ENCODE data around the gene DPH5.

DPH5 gene

GRCh38 chr1:101022294-101022693, 3.3 kb downstream of the DPH5 start:
- peaks cover 34% of the 10 kb centered on the region for H3K4me1 Mint-ChIP-seq (ENCODE audit: low read depth)
- H3K36me3 Mint-ChIP-seq (ENCODE audit: low read depth), result peaks cover 64% of the 10 kb centered on the region
- H3K27me3 Mint-ChIP-seq (ENCODE audit: low read depth), result no peaks in the 10 kb centered on the region
- H3K9me3 Mint-ChIP-seq, result peaks cover 2% of the 10 kb centered on the region
- H3K27ac Mint-ChIP-seq, result no peak overlapping the region
- no peak for DNase-seq (ENCODE audit: low spot score)
- H3K4me3 Mint-ChIP-seq, result no peak overlapping the region

- peaks cover 9% of the 10 kb centered on the region for H3K9me3 Mint-ChIP-seq
- no peak overlapping the region for H3K4me3 Mint-ChIP-seq
- H3K27me3 Mint-ChIP-seq (ENCODE audit: low read depth), result no peaks in the 10 kb centered on the region
- H3K36me3 Mint-ChIP-seq (ENCODE audit: low read depth), result peaks cover 75% of the 10 kb centered on the region
- DNase-seq (ENCODE audit: low spot score), result no peak
- peaks cover 20% of the 10 kb centered on the region for H3K4me1 Mint-ChIP-seq (ENCODE audit: low read depth)
- H3K27ac Mint-ChIP-seq, result no peak overlapping the region
Measured at GRCh38 chr1:101017448-101017847, 8.1 kb downstream of the DPH5 start.

DNA sequence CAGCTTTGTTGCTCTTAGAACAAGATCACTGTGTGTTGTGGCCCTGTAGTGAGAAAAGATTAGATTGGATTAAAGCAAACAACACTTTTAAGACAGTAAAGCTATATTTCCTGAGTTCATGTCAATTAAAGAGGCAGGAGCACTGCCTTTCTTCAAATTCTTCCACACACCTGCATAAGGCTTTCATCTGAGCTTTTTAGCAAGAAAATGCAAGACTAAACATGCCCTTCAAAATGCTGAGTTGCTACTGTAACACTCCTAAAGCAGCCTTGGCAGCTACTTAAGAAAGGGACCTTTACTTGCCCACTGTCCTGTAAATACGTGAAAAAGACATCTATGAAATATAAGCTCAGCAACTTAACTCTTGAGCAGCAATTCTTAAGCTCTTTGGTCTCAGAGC, 11.8 kb downstream of the DPH5 start:
- Mint-ChIP-seq H3K27me3 (ENCODE audit: low read depth) (no peaks in the 10 kb centered on the region), H3K4me1 (ENCODE audit: low read depth) (peaks cover 10% of the 10 kb centered on the region), H3K27ac (no peak overlapping the region), H3K4me3 (no peak overlapping the region), H3K36me3 (ENCODE audit: low read depth) (peaks cover 75% of the 10 kb centered on the region), H3K9me3 (peaks cover 14% of the 10 kb centered on the region)
- no peak for DNase-seq (ENCODE audit: low spot score)

DNA sequence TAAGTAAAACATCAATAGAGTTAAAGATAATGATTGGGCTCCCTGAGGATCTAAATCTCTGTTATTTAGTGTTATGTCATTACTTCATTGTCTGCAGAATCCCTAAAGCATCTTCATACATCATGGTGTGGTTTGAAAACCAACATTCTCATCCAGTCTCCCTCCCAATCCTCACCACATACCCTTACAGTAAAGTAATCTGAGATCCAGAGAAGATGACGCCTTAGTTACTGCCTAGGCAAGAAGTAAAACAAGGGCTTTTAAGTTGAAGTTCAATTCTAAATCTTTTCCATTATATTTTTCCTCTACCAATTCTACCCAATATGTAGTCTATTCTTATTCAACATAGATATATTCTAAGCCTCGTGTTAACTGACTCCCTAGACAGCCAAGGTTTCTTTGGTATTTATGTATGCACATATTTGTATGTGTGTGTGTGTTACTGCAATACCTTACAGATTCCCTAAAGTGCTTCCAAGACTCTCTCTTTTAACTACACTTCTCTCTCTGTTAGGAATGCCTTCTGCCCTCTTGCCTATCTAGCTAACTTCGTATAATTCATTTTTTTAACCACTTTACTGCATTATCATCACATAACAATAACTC, 17.3 kb downstream of the DPH5 start:
- no peak overlapping the region for H3K4me3 Mint-ChIP-seq
- peaks cover 61% of the 10 kb centered on the region for H3K36me3 Mint-ChIP-seq (ENCODE audit: low read depth)
- H3K27ac Mint-ChIP-seq, result no peak overlapping the region
- H3K4me1 Mint-ChIP-seq (ENCODE audit: low read depth), result peaks cover 43% of the 10 kb centered on the region
- H3K27me3 Mint-ChIP-seq (ENCODE audit: low read depth), result no peaks in the 10 kb centered on the region
- H3K9me3 Mint-ChIP-seq, result peaks cover 12% of the 10 kb centered on the region
- DNase-seq (ENCODE audit: low spot score), result no peak

- H3K4me3 Mint-ChIP-seq, result peak overlapping the region; percentile 41
- DNase-seq (ENCODE audit: low spot score), result no peak
- H3K9me3 Mint-ChIP-seq, result peaks cover 12% of the 10 kb centered on the region
- no peaks in the 10 kb centered on the region for H3K27me3 Mint-ChIP-seq (ENCODE audit: low read depth)
- peaks cover 54% of the 10 kb centered on the region for H3K4me1 Mint-ChIP-seq (ENCODE audit: low read depth)
- peak overlapping the region; percentile 42 for H3K27ac Mint-ChIP-seq
- H3K36me3 Mint-ChIP-seq (ENCODE audit: low read depth), result peaks cover 58% of the 10 kb centered on the region
Measured at GRCh38 chr1:101006553-101006952, 19.0 kb downstream of the DPH5 start.

DNA sequence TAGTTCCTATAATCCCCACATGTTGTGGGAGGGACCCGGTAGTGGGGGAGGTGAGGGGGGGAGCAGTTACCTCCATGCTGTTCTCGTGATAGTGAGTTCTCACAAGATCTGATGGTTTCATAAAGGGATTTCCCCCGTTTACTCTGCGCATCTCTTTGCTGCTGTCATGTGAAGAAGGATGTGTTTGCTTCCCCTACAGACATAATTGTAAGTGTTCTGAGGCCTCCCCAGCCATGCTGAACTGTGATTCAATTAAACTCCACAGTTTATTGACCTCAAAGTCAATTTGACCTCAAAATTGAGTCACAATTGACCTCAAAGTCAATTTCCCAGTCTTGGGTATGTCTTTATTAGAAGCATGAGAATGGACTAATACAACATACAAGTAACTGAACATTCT, 19.7 kb downstream of the DPH5 start:
- Mint-ChIP-seq H3K36me3 (ENCODE audit: low read depth) (peaks cover 59% of the 10 kb centered on the region), H3K9me3 (peaks cover 12% of the 10 kb centered on the region), H3K27ac (peak overlapping the region; percentile 42), H3K4me3 (peak overlapping the region; percentile 47), H3K4me1 (ENCODE audit: low read depth) (peaks cover 56% of the 10 kb centered on the region), H3K27me3 (ENCODE audit: low read depth) (no peaks in the 10 kb centered on the region)
- DNase-seq (ENCODE audit: low spot score), result no peak

- H3K4me1 Mint-ChIP-seq (ENCODE audit: low read depth), result peaks cover 60% of the 10 kb centered on the region
- H3K27ac Mint-ChIP-seq, result peak overlapping the region; percentile 80
- peak overlapping the region; percentile 56 for H3K4me3 Mint-ChIP-seq
- no peak for DNase-seq (ENCODE audit: low spot score)
- no peaks in the 10 kb centered on the region for H3K27me3 Mint-ChIP-seq (ENCODE audit: low read depth)
- peaks cover 12% of the 10 kb centered on the region for H3K9me3 Mint-ChIP-seq
- H3K36me3 Mint-ChIP-seq (ENCODE audit: low read depth), result peaks cover 60% of the 10 kb centered on the region
Measured at GRCh38 chr1:101005183-101005582, 20.4 kb downstream of the DPH5 start.

DNA sequence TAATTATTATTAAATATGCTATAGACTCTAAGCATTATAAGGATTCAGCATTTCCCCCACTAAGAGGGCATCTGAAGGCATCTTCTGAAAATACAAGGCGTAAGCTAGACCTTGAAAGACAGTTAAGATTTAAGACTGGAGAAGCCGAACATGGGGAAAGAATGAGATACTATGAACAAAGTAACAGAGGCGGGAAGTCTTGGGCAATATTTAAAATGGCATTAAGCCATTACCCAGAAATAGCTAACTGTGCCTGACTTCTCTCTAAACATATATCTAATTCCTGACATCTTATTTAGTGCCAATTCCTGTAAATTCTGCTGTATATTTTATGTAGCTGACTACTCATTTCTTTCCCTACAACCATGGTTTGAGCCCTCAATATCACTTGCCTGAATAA, 20.9 kb downstream of the DPH5 start:
- no peak overlapping the region for H3K27ac Mint-ChIP-seq
- H3K4me1 Mint-ChIP-seq (ENCODE audit: low read depth), result peaks cover 61% of the 10 kb centered on the region
- no peak for DNase-seq (ENCODE audit: low spot score)
- H3K4me3 Mint-ChIP-seq, result no peak overlapping the region
- H3K36me3 Mint-ChIP-seq (ENCODE audit: low read depth), result peaks cover 60% of the 10 kb centered on the region
- no peaks in the 10 kb centered on the region for H3K27me3 Mint-ChIP-seq (ENCODE audit: low read depth)
- H3K9me3 Mint-ChIP-seq, result peaks cover 11% of the 10 kb centered on the region

- no peak overlapping the region for H3K4me3 Mint-ChIP-seq
- DNase-seq (ENCODE audit: low spot score), result no peak
- no peak overlapping the region for H3K27ac Mint-ChIP-seq
- H3K36me3 Mint-ChIP-seq (ENCODE audit: low read depth), result peaks cover 55% of the 10 kb centered on the region
- peaks cover 59% of the 10 kb centered on the region for H3K4me1 Mint-ChIP-seq (ENCODE audit: low read depth)
- H3K9me3 Mint-ChIP-seq, result peaks cover 8% of the 10 kb centered on the region
- H3K27me3 Mint-ChIP-seq (ENCODE audit: low read depth), result no peaks in the 10 kb centered on the region
Measured at GRCh38 chr1:101004061-101004460, 21.5 kb downstream of the DPH5 start.

DNA sequence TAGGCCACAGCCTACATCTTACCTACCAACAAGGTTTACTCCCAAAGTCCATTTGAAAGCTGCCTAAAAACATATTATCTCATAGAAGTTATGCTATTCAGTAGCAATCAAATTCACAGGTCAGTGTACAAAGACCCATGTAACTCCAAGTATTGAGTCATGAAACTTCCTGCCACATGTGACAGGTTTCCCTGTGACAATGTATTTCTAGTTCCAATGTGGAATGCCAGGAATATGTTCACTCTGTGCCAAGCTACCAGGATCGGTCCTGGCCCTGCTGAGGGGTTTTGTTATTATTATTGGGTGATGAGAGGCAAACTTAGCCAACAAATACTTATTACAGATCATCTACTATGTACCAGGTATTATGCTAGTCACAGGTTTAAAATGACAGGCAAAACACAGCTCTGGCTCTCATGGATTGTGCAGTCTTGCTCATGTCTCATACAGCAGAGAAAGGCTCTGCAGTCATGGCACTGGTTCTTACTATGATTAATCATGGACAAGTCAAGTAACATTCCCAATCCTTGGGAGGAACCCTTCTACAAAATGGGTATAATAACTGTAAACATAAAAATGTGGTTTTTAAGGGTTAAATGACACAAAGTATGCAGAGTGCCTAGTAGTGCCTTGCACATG, 22.5 kb downstream of the DPH5 start:
- Mint-ChIP-seq H3K36me3 (ENCODE audit: low read depth) (peaks cover 53% of the 10 kb centered on the region), H3K27ac (no peak overlapping the region)

DNA sequence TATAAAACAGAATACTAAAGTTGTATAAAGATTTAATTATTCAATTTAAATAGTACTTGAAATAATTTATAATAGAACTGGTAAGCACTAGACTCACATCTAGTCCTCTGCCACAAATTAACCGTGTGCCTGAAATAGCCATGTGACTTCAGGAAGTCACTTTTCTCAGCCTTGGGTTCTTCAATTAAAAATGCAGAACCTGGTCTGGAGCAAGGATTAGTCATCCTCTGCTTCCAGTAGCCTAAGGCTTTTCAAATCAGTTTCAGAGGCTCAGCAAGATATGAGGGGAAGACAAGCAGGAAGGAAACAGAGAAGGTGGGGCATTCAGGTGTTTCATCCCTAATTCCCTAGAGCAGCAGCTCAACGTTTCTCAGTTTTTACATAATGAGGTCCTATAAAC, 23.0 kb downstream of the DPH5 start:
- no peak overlapping the region for H3K27ac Mint-ChIP-seq

More for the DNA sequence above, 22.5 kb downstream of the DPH5 start:
- H3K27me3 Mint-ChIP-seq (ENCODE audit: low read depth), result no peaks in the 10 kb centered on the region
- peaks cover 8% of the 10 kb centered on the region for H3K9me3 Mint-ChIP-seq
- H3K4me1 Mint-ChIP-seq (ENCODE audit: low read depth), result peaks cover 50% of the 10 kb centered on the region
- H3K4me3 Mint-ChIP-seq, result no peak overlapping the region
- no peak for DNase-seq (ENCODE audit: low spot score)

DNA sequence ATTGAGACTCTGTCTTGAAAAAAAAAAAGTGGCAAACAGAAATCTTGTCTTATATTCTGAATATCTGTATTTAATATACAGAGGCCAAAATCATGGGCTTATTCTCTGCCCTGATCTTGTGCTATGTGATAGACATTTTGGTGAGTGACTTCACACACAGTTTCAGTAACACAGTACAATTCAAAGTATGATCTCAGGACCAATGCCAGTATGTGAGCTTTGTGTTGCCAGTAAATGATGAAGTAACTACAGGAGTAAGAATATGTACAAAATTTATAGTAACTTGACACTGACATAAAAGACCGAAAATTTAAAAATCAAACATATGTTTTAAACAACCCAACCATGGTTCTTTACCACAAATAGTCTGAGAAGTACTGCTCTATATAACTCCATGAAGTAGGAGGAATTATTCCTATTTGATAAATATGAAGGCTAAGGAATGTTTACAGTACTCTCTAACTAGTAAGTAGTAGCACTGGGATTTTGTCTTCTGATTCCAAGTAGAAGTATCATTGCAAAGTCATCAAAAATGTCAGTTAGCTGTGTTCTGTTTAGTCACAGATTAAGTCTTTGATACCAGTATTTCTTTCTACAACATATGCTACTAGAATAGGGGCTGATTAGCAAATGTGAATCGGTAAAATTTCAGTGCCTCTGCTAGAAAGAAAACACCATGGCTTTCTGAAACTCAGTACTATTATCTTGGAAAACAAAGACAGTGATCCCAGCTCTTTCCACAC, 25.3 kb downstream of the DPH5 start:
- H3K27me3 Mint-ChIP-seq (ENCODE audit: low read depth), result no peaks in the 10 kb centered on the region

More for the DNA sequence above, 23.0 kb downstream of the DPH5 start:
- Mint-ChIP-seq H3K27me3 (ENCODE audit: low read depth) (no peaks in the 10 kb centered on the region), H3K9me3 (peaks cover 8% of the 10 kb centered on the region), H3K4me3 (no peak overlapping the region), H3K36me3 (ENCODE audit: low read depth) (peaks cover 53% of the 10 kb centered on the region), H3K4me1 (ENCODE audit: low read depth) (peaks cover 46% of the 10 kb centered on the region)
- no peak for DNase-seq (ENCODE audit: low spot score)

GRCh38 chr1:100998426-100998825, 27.2 kb downstream of the DPH5 start:
- H3K36me3 Mint-ChIP-seq (ENCODE audit: low read depth), result peaks cover 63% of the 10 kb centered on the region

More for the DNA sequence above, 25.3 kb downstream of the DPH5 start:
- Mint-ChIP-seq H3K9me3 (peaks cover 2% of the 10 kb centered on the region), H3K27ac (no peak overlapping the region), H3K4me1 (ENCODE audit: low read depth) (peaks cover 32% of the 10 kb centered on the region), H3K4me3 (no peak overlapping the region), H3K36me3 (ENCODE audit: low read depth) (peaks cover 57% of the 10 kb centered on the region)
- no peak for DNase-seq (ENCODE audit: low spot score)

More at GRCh38 chr1:100998426-100998825, 27.2 kb downstream of the DPH5 start:
- no peaks in the 10 kb centered on the region for H3K9me3 Mint-ChIP-seq
- no peak for DNase-seq (ENCODE audit: low spot score)
- no peak overlapping the region for H3K27ac Mint-ChIP-seq
- no peaks in the 10 kb centered on the region for H3K27me3 Mint-ChIP-seq (ENCODE audit: low read depth)
- peaks cover 22% of the 10 kb centered on the region for H3K4me1 Mint-ChIP-seq (ENCODE audit: low read depth)
- H3K4me3 Mint-ChIP-seq, result no peak overlapping the region
